Bronchial epithelial cell (primary cell): ENCODE measurements around the gene CCT6B. TPM values are rescaled to one million over a fixed set of nuclear protein-coding genes. Genes with fewer than 3 reads are reported as not detected.

Experiments used
- DNase-seq: peaks from one replicate; pipeline ENCODE4 v3.0.0-alpha.2; 2010; ENCODE audit warnings: low read depth
- FAIRE-seq: peaks from 2 replicates; lab custom pipeline; 2011; peaks lifted over from hg19 to GRCh38; lab: Jason Lieb, UNC
- H3K27me3 ChIP-seq: 2 replicates; pipeline ENCODE4 v1.5.1; 2011; ENCODE audit warnings: low read length; ENCODE audit not compliant: control insufficient read depth, insufficient read depth
- H3K36me3 ChIP-seq: 2 replicates; pipeline ENCODE4 v1.5.1; 2011; ENCODE audit warnings: low read length; ENCODE audit not compliant: control insufficient read depth, insufficient read depth
- H3K4me3 ChIP-seq: 2 replicates; pipeline ENCODE4 v1.5.1; 2011; ENCODE audit warnings: mild to moderate bottlenecking, low read depth, low read length, control low read depth
- total RNA-seq: library from RNA; depleted of rRNA; stranded (reverse); fragments of >200 nt; gene quantifications from 2 replicates; pipeline ENCODE4 v1.2.1, GENCODE V29; 2014
- TF ChIP-seq, protein P1 (sequence below): IDR thresholded peaks from 2 replicates; pipeline ENCODE4 v1.5.1; 2011; ENCODE audit warnings: mild to moderate bottlenecking, moderate library complexity, low read length, control low read depth, inconsistent platforms; ENCODE audit not compliant: insufficient read depth, severe bottlenecking

CCT6B gene
- total RNA-seq, 1 donor from 2014 or later, result 0.79 TPM

DNA sequence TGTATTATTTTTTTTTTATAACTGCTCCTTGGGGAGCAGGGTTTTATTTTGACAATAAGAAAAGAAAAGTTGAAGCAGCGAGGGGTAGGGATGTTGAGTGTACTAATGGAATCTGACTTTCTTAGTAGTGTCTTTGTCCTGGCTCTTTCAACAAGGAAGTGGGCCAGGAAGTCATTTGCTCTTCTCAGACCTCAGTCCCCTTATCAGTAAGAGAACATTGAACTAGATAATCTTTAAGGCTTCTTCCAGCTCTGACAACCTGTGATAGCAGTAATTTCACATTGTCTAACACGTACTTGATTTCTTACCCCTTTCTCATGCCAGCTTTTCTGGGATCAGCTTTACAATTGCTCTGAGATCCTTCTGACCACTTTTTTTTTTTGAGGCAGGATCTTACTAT, 27.4 kb upstream of the CCT6B start:
- no peak for FAIRE-seq
- Histone ChIP-seq H3K4me3 (no peak overlapping the region), H3K36me3 (peaks cover 18% of the 10 kb centered on the region), H3K27me3 (no peaks in the 10 kb centered on the region)
- TF ChIP-seq, protein P1, sequence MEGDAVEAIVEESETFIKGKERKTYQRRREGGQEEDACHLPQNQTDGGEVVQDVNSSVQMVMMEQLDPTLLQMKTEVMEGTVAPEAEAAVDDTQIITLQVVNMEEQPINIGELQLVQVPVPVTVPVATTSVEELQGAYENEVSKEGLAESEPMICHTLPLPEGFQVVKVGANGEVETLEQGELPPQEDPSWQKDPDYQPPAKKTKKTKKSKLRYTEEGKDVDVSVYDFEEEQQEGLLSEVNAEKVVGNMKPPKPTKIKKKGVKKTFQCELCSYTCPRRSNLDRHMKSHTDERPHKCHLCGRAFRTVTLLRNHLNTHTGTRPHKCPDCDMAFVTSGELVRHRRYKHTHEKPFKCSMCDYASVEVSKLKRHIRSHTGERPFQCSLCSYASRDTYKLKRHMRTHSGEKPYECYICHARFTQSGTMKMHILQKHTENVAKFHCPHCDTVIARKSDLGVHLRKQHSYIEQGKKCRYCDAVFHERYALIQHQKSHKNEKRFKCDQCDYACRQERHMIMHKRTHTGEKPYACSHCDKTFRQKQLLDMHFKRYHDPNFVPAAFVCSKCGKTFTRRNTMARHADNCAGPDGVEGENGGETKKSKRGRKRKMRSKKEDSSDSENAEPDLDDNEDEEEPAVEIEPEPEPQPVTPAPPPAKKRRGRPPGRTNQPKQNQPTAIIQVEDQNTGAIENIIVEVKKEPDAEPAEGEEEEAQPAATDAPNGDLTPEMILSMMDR, result no peak
- no peak for DNase-seq

DNA sequence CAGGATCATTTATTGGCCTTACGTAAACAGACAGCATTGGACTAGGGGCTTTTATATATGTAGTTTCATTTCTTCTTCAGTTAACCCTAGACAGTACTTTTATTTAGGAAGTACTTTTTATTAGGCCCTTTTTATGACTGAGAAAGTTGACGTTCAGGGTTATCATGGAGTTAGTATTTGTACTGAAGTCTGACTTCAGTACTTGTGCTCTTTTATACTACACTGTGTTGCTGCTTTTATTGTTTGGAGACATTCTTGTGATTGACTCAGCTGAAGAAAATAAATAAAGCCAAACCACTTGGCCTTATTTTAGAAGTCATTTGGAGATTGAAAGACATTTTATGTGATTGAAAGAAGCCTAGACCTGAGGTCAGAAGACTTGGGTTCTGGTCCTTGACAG, 26.0 kb upstream of the CCT6B start:
- DNase-seq (no peak), FAIRE-seq (no peak)
- Histone ChIP-seq H3K27me3 (no peaks in the 10 kb centered on the region), H3K36me3 (peaks cover 12% of the 10 kb centered on the region), H3K4me3 (no peak overlapping the region)
- TF ChIP-seq, protein P1, result no peak

DNA sequence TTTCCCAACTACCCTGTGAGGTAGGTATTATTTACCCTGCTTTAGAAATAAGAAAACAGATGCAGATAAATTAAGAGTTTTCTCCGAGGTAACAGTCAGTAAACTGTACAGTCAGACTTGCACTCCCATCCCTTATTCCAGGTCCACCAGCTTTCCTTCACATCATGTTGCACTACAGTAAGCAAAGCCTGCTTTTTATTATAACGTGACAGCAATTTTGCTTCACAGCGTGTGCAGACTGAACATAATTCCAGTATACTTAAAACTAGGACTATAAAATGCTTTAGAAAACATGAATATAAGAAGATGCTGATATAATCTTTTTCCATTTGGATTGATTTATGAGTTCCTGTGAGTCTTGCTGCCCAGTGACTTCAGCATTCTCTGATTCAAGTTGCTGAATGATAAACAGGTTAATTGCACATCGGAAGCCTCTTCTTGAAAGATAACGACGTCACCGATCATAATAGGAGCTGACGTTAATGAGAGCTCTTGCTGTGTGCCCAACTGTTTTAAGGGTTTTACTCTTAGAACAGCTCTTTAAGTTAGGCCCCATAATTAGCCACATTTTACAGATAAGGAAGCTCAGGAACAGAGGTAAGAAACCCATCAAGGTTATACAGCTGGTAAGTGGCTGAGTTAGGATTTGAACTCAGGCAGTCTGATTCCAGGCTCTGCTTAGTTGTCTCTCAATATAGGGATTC, 20.4 kb upstream of the CCT6B start:
- Histone ChIP-seq H3K4me3 (peak overlapping the region; percentile 89), H3K27me3 (no peaks in the 10 kb centered on the region), H3K36me3 (peaks cover 2% of the 10 kb centered on the region)
- FAIRE-seq (no peak), DNase-seq (peak; percentile 21)
- TF ChIP-seq, protein P1, result no peak

DNA sequence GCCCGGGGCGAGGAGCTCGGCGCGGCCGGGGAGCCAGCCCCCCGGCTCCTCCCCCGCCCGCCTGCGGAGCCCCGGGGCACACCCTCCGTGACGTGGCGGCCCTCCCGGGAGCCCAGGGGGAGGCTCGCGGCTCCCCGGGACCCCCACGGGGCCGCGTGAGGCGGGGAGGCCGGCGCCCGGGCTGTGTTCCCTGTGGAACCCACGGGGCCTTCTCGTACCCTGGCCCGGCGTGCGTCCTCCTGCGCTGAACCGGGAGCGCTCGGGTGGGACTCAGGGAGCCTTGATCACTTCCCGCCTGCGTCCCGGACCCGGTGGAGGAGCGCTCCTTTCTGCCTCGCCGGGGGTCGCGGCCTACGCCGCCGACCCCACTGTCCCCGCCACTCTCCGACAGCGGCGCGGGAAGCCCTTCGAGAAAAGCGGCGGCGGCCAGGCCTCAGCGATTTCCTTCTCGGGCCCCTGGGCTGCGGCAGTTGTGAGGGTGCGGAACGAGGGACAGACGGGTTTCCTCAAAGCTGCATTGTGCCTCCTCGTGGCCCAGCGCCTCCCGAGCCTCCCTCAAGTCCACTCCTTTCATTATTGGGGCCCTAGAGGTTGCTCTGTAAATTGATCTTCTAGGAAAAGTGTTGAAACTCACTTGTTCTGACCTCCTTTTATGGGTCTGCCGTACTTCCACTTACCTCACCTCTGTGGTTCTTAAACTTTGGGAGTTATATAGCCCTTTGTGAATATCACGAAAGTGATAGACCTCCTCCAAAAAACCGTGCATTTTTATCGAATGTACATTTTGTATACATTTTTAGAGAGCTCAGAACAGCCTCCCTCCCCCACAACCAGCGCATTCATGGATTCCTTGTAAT, 19.6 kb upstream of the CCT6B start:
- FAIRE-seq (no peak), DNase-seq (peak; percentile 65)
- Histone ChIP-seq H3K36me3 (peaks cover 1% of the 10 kb centered on the region), H3K4me3 (peak overlapping the region; percentile 89), H3K27me3 (no peaks in the 10 kb centered on the region)
- TF ChIP-seq, protein P1, result peak; percentile 42

DNA sequence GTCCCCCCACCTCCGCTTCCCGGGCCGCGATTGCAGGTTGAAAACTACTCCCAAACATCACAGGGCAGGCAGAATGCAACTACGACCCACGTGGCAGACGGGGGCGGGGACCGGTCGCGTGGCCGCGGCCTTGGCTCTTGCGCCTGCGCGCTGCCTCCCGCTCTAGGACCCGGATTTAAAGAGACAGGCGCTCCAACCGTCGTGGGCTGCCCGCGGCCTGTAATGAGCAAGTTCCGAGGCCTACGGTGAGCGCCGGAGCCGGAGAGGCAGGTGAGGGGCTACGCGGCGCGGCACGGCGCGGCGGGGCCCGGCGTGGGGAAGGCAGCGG, 19.1 kb upstream of the CCT6B start, which contains the start of gene LIG3:
Gene LIG3, plus strand, starts transcription at position 160 of the 328 bp plus-strand sequence. CDS start 2,494 bp downstream, outside the sequence.
- DNase-seq (peak; percentile 84), FAIRE-seq (no peak)
- Histone ChIP-seq H3K27me3 (no peaks in the 10 kb centered on the region), H3K4me3 (peak within 1 kb of the TSS; percentile 89), H3K36me3 (peaks cover 1% of the 10 kb centered on the region)
- TF ChIP-seq, protein P1, result no peak
